Neural crest cell (in vitro differentiated cells): ENCODE results near the gene RCAN3. TPM values are rescaled to one million over a fixed set of nuclear protein-coding genes. Genes with fewer than 3 reads are reported as not detected.

Experiments
- DNase-seq: peaks from one replicate; pipeline ENCODE4 v3.0.0; 2021; ENCODE audit warnings: low read depth, mixed read lengths, low spot score
- H3K27ac Mint-ChIP-seq: one replicate; pipeline ENCODE4 v1.8.0; 2021; ENCODE audit warnings: mild to moderate bottlenecking, mixed read lengths; ENCODE audit not compliant: unreplicated experiment
- H3K27me3 Mint-ChIP-seq: 2 replicates; pipeline ENCODE4 v1.8.0; 2021; ENCODE audit warnings: low read depth, mild to moderate bottlenecking, mixed read lengths
- H3K36me3 Mint-ChIP-seq: 2 replicates; pipeline ENCODE4 v1.8.0; 2021; ENCODE audit warnings: low read depth, mild to moderate bottlenecking, mixed read lengths
- H3K4me1 Mint-ChIP-seq: 2 replicates; pipeline ENCODE4 v1.8.0; 2021; ENCODE audit warnings: mixed read lengths
- H3K4me3 Mint-ChIP-seq: one replicate; pipeline ENCODE4 v1.8.0; 2021; ENCODE audit warnings: mild to moderate bottlenecking, mixed read lengths
- H3K9me3 Mint-ChIP-seq: 2 replicates; pipeline ENCODE4 v1.8.0; 2021; ENCODE audit warnings: mixed read lengths
- total RNA-seq: library from RNA; stranded (reverse); gene quantifications from 2 replicates; pipeline ENCODE4 v1.2.1, GENCODE V29; 2021
- TF ChIP-seq, protein P1 (sequence below): fragments of 200-600 bp; sonication (generic); conservative IDR thresholded peaks from 2 replicates; pipeline ENCODE4 v1.5.0; 2021; ENCODE audit warnings: antibody characterized with exemption, mild to moderate bottlenecking

Gene RCAN3
- total RNA-seq, 1 donor from 2014 or later = 2.2 TPM

GRCh38 chr1:24566236-24566867 lies 63.7 kb downstream of the RCAN3 start:
- Mint-ChIP-seq H3K4me1 (peaks cover 5% of the 10 kb centered on the region), H3K9me3 (no peaks in the 10 kb centered on the region), H3K27me3 (peaks cover 36% of the 10 kb centered on the region), H3K27ac (no peak overlapping the region), H3K36me3 (no peaks in the 10 kb centered on the region), H3K4me3 (no peak overlapping the region)
- TF ChIP-seq, protein P1, sequence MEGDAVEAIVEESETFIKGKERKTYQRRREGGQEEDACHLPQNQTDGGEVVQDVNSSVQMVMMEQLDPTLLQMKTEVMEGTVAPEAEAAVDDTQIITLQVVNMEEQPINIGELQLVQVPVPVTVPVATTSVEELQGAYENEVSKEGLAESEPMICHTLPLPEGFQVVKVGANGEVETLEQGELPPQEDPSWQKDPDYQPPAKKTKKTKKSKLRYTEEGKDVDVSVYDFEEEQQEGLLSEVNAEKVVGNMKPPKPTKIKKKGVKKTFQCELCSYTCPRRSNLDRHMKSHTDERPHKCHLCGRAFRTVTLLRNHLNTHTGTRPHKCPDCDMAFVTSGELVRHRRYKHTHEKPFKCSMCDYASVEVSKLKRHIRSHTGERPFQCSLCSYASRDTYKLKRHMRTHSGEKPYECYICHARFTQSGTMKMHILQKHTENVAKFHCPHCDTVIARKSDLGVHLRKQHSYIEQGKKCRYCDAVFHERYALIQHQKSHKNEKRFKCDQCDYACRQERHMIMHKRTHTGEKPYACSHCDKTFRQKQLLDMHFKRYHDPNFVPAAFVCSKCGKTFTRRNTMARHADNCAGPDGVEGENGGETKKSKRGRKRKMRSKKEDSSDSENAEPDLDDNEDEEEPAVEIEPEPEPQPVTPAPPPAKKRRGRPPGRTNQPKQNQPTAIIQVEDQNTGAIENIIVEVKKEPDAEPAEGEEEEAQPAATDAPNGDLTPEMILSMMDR = no peak
- no peak for DNase-seq

DNA sequence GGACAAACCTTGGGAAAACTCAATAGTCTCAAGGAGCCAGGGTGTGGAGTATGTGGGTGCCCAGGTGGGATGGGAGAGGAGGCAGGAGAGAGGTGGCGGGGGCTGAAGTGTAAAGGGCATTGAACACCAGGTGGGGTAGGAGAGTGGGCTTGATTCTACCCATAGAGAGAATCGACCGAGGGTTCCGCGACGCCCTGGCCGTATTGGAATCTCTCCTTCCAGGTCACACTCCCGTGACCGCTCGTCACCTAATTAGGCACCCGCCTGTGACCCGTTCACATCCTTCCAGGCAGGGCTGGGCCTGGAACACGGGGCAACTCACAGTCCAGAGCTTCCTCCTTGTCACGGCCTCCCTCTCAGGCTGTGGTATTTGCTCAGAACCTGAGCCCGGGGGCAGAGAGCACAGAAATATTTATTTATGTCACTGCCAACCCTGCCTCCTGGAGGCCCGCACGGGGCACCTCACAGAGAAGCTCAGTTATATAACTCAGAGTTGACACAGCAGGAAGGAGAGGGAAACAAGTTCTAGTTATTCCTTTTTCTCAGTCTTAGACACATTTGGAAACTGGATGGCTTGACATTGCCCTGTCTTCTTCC lies 65.3 kb downstream of the RCAN3 start:
- Mint-ChIP-seq H3K4me3 (no peak overlapping the region), H3K9me3 (no peaks in the 10 kb centered on the region), H3K27ac (no peak overlapping the region), H3K36me3 (no peaks in the 10 kb centered on the region), H3K27me3 (peaks cover 25% of the 10 kb centered on the region), H3K4me1 (peaks cover 5% of the 10 kb centered on the region)
- no peak for DNase-seq
- TF ChIP-seq, protein P1 = no peak

DNA sequence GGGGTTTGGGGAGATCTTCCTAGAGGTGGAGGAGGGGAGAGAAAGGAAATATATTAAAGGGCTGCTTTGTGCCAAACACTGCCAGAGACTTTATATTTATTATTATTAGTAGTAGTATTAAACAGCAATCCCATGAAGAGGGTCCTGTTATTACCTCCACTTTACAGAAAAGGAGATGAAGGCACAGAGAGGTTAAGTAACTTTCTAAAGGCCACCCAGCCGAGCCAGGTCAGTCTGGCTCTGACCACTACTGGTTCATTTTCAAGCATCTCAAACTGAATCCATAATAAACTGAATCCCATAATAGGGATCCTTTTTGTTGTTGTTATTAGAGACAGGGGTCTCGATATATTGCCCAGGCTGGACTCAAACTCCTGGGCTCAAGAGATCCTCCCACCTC lies 65.8 kb downstream of the RCAN3 start:
- Mint-ChIP-seq H3K9me3 (no peaks in the 10 kb centered on the region), H3K27me3 (peaks cover 23% of the 10 kb centered on the region), H3K4me3 (no peak overlapping the region), H3K36me3 (no peaks in the 10 kb centered on the region), H3K27ac (no peak overlapping the region), H3K4me1 (peaks cover 5% of the 10 kb centered on the region)
- TF ChIP-seq, protein P1 = no peak
- DNase-seq = no peak

- TF ChIP-seq, protein P1 = no peak
- Mint-ChIP-seq H3K9me3 (no peaks in the 10 kb centered on the region), H3K27me3 (peaks cover 12% of the 10 kb centered on the region), H3K4me1 (peaks cover 5% of the 10 kb centered on the region), H3K36me3 (no peaks in the 10 kb centered on the region), H3K27ac (no peak overlapping the region), H3K4me3 (no peak overlapping the region)
- DNase-seq = no peak
These were observed 67.9 kb downstream of the RCAN3 start for GRCh38 chr1:24570265-24571125.

- Mint-ChIP-seq H3K27ac (no peak overlapping the region), H3K4me3 (no peak overlapping the region), H3K9me3 (no peaks in the 10 kb centered on the region), H3K4me1 (peaks cover 4% of the 10 kb centered on the region), H3K27me3 (peaks cover 6% of the 10 kb centered on the region), H3K36me3 (no peaks in the 10 kb centered on the region)
- TF ChIP-seq, protein P1 = no peak
- no peak for DNase-seq
These were observed 69.7 kb downstream of the RCAN3 start for GRCh38 chr1:24572301-24572700.
